Heart left ventricle (tissue), 16 donors: ENCODE data around the gene GCC1. TPM values are rescaled to one million over a fixed set of nuclear protein-coding genes. Genes with fewer than 3 reads are reported as not detected.
"Not testable (repeated sequence)": the region's sequence is repeated elsewhere in the genome, so short reads cannot be mapped to it uniquely, and the experiment has no call there.

Source experiments
- ATAC-seq, 4 donors: fragments of 200-7000 bp; cut with Tn5 transposase; one replicate each; pipeline ENCODE4 v1.9.1; 2020 to 2022; ENCODE audit warnings: moderate library complexity in 4 of 4, mild to moderate bottlenecking in 3 of 4, moderate number of reproducible peaks in 1 of 4
- DNase-seq, 5 donors: peaks; one replicate each; pipeline ENCODE4 v3.0.0-alpha.2; 2020
- H3K27ac ChIP-seq, 12 donors: fragments of 200-600 bp; sonication (generic) in 4 of 12; one replicate each; pipeline versions ENCODE4 v1.5.0 to v1.8.0; 2016 to 2022; ENCODE audit warnings: mild to moderate bottlenecking in 2 of 12
- H3K27me3 ChIP-seq, 9 donors: fragments of 200-600 bp; sonication (generic) in 2 of 9; one replicate each; pipeline versions ENCODE4 v1.5.1 to v1.8.0; 2016 to 2022; ENCODE audit warnings: mild to moderate bottlenecking in 3 of 9
- H3K36me3 ChIP-seq, 9 donors: fragments of 200-600 bp; sonication (generic) in 2 of 9; one replicate each; pipeline versions ENCODE4 v1.5.0 to v1.8.0; 2018 to 2022; ENCODE audit warnings: mild to moderate bottlenecking in 2 of 9
- H3K4me1 ChIP-seq, 12 donors: fragments of 200-600 bp; sonication (generic) in 4 of 12; one replicate each; pipeline versions ENCODE4 v1.5.0 to v1.8.0; 2016 to 2022; ENCODE audit warnings: mild to moderate bottlenecking in 3 of 12
- H3K4me3 ChIP-seq, 12 donors: fragments of 200-600 bp; sonication (generic) in 4 of 12; one replicate each; pipeline versions ENCODE4 v1.5.0 to v1.8.0; 2017 to 2022; ENCODE audit warnings: mild to moderate bottlenecking in 9 of 12, moderate library complexity in 4 of 12
- H3K9me3 ChIP-seq, 12 donors: fragments of 200-600 bp; sonication (generic) in 4 of 12; one replicate each; pipeline versions ENCODE4 v1.5.0 to v1.8.0; 2016 to 2022; ENCODE audit warnings: mild to moderate bottlenecking in 1 of 12
- POLR2A ChIP-seq, 2 donors: fragments of 450-650 bp; IDR thresholded peaks; one replicate each; pipeline ENCODE4 v1.6.1; 2017; ENCODE audit warnings: antibody characterized with exemption in 2 of 2, mild to moderate bottlenecking in 2 of 2, moderate library complexity in 2 of 2
- WGBS, 4 donors: extraction: QIAGEN DNeasy Blood & Tissue Kit in 2 of 4; methylation state at CpG; one replicate each; pipeline versions ENCODE4 v1.1.5 to v1.1.7; 2013 to 2018; 5-methylcytosine and 5-hydroxymethylcytosine counted together
- intact Hi-C, 10 donors: fragments of 100-400 bp; cut with DNase I; formaldehyde crosslinking; loops; one replicate each; pipeline versions ENCODE4 v1.11.1 to v1.14.2; 2022
- polyA plus RNA-seq, 2 donors: library from polyadenylated mRNA; stranded (reverse); fragments of 200-250 nt; gene quantifications; one replicate each; pipeline ENCODE4 v1.2.3, GENCODE V29; 2013
- total RNA-seq, 9 donors: library from RNA; depleted of rRNA in 2 of 9; stranded (reverse); fragments of >200 nt in 2 of 9; fragmentation: NEBNext Ultra II Directional in 3 of 9; extraction: Animal tissue kit (Norgen Biotek cat#: 25700) in 3 of 9; gene quantifications; one replicate each; pipeline versions ENCODE4 v1.1.0 to v1.2.4, GENCODE V29; 2016 to 2023
- TF ChIP-seq, protein P1 (sequence below), 12 donors: fragments of 200-600 bp; sonication (generic) in 4 of 12; IDR thresholded peaks; one replicate each; pipeline versions ENCODE4 v1.5.0 to v1.8.0; 2018 to 2022; ENCODE audit warnings: antibody characterized with exemption in 12 of 12, mild to moderate bottlenecking in 5 of 12
- donor health status: ischemic (EF 13 %, LVEDD 7.1; RV severe dilation, severe dysfunction).
- donor health status: healthy with polysubstance abuse.
- donor health status: DM: no; HTN: yes; CAD: no.
- donor health status: DM: no; HTN: no; CAD: no.
- donor health status: ischemic (EF 25% LVEDD 6.9; RV normal size, moderate dysfunction).
- donor health status: ischemic (EF 25% LVEDD 5.7; RV mildly dilated, moderate dysfunction).
- donor health status: healthy.
- donor health status: DM: yes; HTN: yes; CAD: no.
- donor health status: ischemic (EF 35%, LVEDD 5.7; RV mildly dilated, moderate dysfunction).
- donor health status: nonischemic (EF 11% LVEDD 7.7; RV severe dilation, severe dysfunction).
- donor health status: DM: yes; HTN: yes; CAD: no.
- donor health status: PGD.
- donor health status: ischemic (EF 29% LVEDD 5.4; RV normal size, mild dysfunction).
- donor health status: nonischemic (EF 23%, LVEDD 6.1; RV moderate dilation, normal function).

The GCC1 gene
- total and polyA plus RNA-seq, 11 donors: 2.2 to 12.8 (median 8.0) TPM

DNA sequence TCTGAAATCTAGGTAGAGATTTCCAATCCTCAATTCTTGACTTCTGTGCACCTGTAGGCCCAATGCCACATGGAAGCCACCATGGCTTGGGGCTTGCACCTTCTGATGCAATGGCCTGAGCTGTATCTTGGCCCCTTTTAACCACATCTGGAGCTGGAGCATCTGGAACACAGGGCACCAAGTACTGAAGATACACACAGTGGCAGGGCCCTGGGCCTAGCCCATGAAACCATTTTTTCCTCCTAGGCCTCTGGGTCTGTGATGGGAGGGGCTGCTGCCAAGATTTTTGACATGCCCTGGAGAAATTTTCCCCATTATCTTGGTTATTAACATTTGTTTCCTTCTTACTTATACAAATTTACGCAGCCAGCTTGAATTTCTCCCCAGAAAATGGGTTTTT, 39.1 kb downstream of the GCC1 start:
- TF ChIP-seq, protein P1, sequence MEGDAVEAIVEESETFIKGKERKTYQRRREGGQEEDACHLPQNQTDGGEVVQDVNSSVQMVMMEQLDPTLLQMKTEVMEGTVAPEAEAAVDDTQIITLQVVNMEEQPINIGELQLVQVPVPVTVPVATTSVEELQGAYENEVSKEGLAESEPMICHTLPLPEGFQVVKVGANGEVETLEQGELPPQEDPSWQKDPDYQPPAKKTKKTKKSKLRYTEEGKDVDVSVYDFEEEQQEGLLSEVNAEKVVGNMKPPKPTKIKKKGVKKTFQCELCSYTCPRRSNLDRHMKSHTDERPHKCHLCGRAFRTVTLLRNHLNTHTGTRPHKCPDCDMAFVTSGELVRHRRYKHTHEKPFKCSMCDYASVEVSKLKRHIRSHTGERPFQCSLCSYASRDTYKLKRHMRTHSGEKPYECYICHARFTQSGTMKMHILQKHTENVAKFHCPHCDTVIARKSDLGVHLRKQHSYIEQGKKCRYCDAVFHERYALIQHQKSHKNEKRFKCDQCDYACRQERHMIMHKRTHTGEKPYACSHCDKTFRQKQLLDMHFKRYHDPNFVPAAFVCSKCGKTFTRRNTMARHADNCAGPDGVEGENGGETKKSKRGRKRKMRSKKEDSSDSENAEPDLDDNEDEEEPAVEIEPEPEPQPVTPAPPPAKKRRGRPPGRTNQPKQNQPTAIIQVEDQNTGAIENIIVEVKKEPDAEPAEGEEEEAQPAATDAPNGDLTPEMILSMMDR (IDR thresholded peaks at IDR 0.05): no peak
- TF ChIP-seq POLR2A (IDR thresholded peaks at IDR 0.05): no peak
- Histone ChIP-seq H3K36me3 (no peaks in the 10 kb centered on the region), H3K4me3 (no peak overlapping the region), H3K27ac (no peak overlapping the region), H3K27me3 (no peaks in the 10 kb centered on the region), H3K9me3 (peaks cover 0 to 6% (median 0%) of the 10 kb centered on the region in 12 donors), H3K4me1 (no peaks in the 10 kb centered on the region)
- ATAC-seq: no peak
- DNase-seq: no peak
- WGBS, 4 donors: 67 to 79% (median 77%) methylated on average over 1 of the region's 1 CpG
- intact Hi-C loops: no loop called here

DNA sequence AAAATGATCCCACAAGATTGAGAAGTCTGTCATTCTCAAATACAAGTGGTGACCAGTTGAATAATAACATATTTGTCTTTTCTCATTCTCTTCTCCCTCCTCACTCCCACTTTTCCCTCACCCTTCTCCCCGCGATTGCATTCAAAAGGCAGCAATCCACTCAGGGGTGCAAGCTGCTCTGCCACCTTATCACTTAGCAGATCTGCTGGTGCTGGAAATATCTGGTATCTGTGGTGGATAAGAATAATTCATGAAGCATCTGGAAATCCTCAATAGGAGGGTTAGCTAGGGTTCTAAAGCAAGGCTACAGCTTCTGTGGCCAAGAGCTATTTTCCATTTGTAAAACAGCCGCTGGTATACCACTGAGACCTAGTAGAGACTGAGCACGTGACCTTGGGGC, 43.8 kb downstream of the GCC1 start:
- DNase-seq (no peak), ATAC-seq (no peak)
- intact Hi-C loops: no loop called here
- Histone ChIP-seq H3K4me3 (no peak overlapping the region), H3K36me3 (no peaks in the 10 kb centered on the region), H3K27ac (no peak overlapping the region), H3K9me3 (peaks cover 0 to 6% (median 0%) of the 10 kb centered on the region in 12 donors), H3K4me1 (peaks cover 0 to 3% (median 0%) of the 10 kb centered on the region in 12 donors), H3K27me3 (peaks cover 0 to 30% (median 7%) of the 10 kb centered on the region in 9 donors)
- no peak for TF ChIP-seq POLR2A (IDR thresholded peaks at IDR 0.05)
- TF ChIP-seq, protein P1 (IDR thresholded peaks at IDR 0.05): no peak
- WGBS, 4 donors: 81 to 85% (median 82%) methylated on average over 4 of the region's 4 CpGs

DNA sequence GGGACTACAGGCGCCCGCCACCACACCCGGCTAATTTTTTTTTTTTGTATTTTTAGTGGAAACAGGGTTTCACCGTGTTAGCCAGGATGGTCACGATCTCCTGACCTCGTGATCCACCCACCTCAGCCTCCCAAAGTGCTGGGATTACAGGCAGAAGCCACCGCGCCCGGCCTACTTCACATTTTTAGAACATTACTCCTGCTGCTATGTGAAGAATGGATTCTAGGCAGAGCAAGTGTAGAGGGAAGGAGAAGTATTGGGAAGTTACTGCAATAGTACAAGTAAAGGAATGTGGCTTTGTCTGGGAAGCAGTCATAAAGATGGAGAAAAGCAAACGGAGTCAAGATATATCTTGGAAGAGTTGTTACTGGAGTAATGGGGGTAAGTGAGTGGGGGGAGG, 44.9 kb downstream of the GCC1 start:
- WGBS, 4 donors: 78 to 89% (median 82%) methylated on average over 10 of the region's 10 CpGs
- DNase-seq, H3K4me1 ChIP-seq, intact Hi-C loops, ATAC-seq, H3K36me3 ChIP-seq, H3K4me3 ChIP-seq, H3K9me3 ChIP-seq, H3K27ac ChIP-seq: not testable (repeated sequence)
- peaks cover 0 to 41% (median 7%) of the 10 kb centered on the region in 9 donors for H3K27me3 ChIP-seq

DNA sequence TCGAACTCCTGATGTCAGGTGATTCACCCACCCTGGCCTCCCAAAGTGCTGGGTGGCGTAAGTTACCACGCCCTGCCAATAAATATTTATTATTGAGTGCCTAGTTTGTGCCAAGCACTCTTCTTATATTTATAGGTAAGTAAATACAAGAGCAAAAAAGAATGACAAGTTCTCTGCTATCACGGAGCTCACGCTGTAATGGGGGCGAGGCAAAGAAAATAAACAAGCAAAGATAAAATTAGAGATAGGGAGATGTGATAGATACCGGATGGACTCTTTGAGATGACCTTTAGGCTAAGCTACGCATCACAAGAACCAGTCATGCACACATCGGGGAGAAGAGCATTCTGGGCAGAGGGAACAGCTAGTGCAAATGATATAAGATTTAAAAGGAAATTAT, 46.3 kb downstream of the GCC1 start:
- ATAC-seq: no peak

More for the DNA sequence above, 46.3 kb downstream of the GCC1 start:
- 80 to 84% (median 81%) methylated on average over 9 of the region's 9 CpGs for WGBS, 4 donors
- Histone ChIP-seq H3K4me3 (no peak overlapping the region), H3K36me3 (no peaks in the 10 kb centered on the region), H3K27me3 (peaks cover 0 to 52% (median 7%) of the 10 kb centered on the region in 9 donors), H3K4me1 (peaks cover 0 to 3% (median 0%) of the 10 kb centered on the region in 12 donors), H3K9me3 (no peaks in the 10 kb centered on the region), H3K27ac (no peak overlapping the region)
- DNase-seq: no peak
- TF ChIP-seq, protein P1 (IDR thresholded peaks at IDR 0.05): no peak
- TF ChIP-seq POLR2A (IDR thresholded peaks at IDR 0.05): no peak
- intact Hi-C loops: no loop called here
